Urinary bladder (tissue), 4 donors: ENCODE results near the gene USHBP1. TPM values are rescaled to one million over a fixed set of nuclear protein-coding genes. Genes with fewer than 3 reads are reported as not detected.
A peak's percentile ranks its signal among the peaks of the same experiment; 100 is the strongest.
"Not testable (repeated sequence)": the region's sequence is repeated elsewhere in the genome, so short reads cannot be mapped to it uniquely, and the experiment has no call there.

Source experiments
- DNase-seq: peaks from one replicate; pipeline ENCODE4 v3.0.0-alpha.2; 2015; ENCODE audit errors: extremely low spot score
- H3K27ac ChIP-seq: one replicate; pipeline ENCODE4 v1.5.1; 2013; ENCODE audit warnings: low read depth, mild to moderate bottlenecking, moderate library complexity
- H3K36me3 ChIP-seq: one replicate; pipeline ENCODE4 v1.6.1; 2013; ENCODE audit warnings: mild to moderate bottlenecking, moderate library complexity; ENCODE audit not compliant: insufficient read depth
- H3K4me1 ChIP-seq: one replicate; pipeline ENCODE4 v1.6.1; 2013; ENCODE audit warnings: mild to moderate bottlenecking, moderate library complexity; ENCODE audit not compliant: insufficient read depth
- H3K4me3 ChIP-seq: one replicate; pipeline ENCODE4 v1.5.1; 2013; ENCODE audit warnings: low read depth, low read length
- WGBS: extraction: QIAGEN DNeasy Blood & Tissue Kit; methylation state at CpG from one replicate; pipeline ENCODE4 v1.1.7; 2013; 5-methylcytosine and 5-hydroxymethylcytosine counted together
- polyA plus RNA-seq: library from polyadenylated mRNA; stranded (reverse); fragments of 200-250 nt; gene quantifications from one replicate; pipeline ENCODE4 v1.2.3, GENCODE V29; 2013
- total RNA-seq: library from RNA; depleted of rRNA; stranded (reverse); fragments of >200 nt; gene quantifications from one replicate; pipeline ENCODE4 v1.2.3, GENCODE V29; 2014
- donor health status: healthy with polysubstance abuse.
- donor health status: healthy.

The USHBP1 gene
- total and polyA plus RNA-seq, 2 donors, result 6.0 to 6.6 TPM

- H3K27ac ChIP-seq, result no peak overlapping the region
- DNase-seq, result no peak
- no peaks in the 10 kb centered on the region for H3K36me3 ChIP-seq
- no peak overlapping the region for H3K4me3 ChIP-seq
- no peaks in the 10 kb centered on the region for H3K4me1 ChIP-seq
- WGBS, result 52% methylated on average over 12 of the region's 12 CpGs
Measured at GRCh38 chr19:17304386-17305215, 40.1 kb upstream of the USHBP1 start.

GRCh38 chr19:17303940-17304267 is 39.4 kb upstream of the USHBP1 start:
- no peak for DNase-seq
- WGBS, result 67% methylated on average over 12 of the region's 12 CpGs
- Histone ChIP-seq H3K36me3 (no peaks in the 10 kb centered on the region), H3K4me1 (no peaks in the 10 kb centered on the region), H3K27ac (no peak overlapping the region), H3K4me3 (no peak overlapping the region)

GRCh38 chr19:17303167-17303939 is 38.8 kb upstream of the USHBP1 start, which contains the start of gene ABHD8:
ABHD8 (minus strand) TSS chr19:17303425; CDS start chr19:17301616, 1,809 bp downstream.
- H3K36me3 ChIP-seq, result no peaks in the 10 kb centered on the region
- DNase-seq, result peak; percentile 89
- no peaks in the 10 kb centered on the region for H3K4me1 ChIP-seq
- H3K27ac ChIP-seq, result no peak within 1 kb of the TSS
- 1% methylated on average over 52 of the region's 52 CpGs for WGBS
- H3K4me3 ChIP-seq, result peak within 1 kb of the TSS; percentile 78

GRCh38 chr19:17302391-17303166 is 38.0 kb upstream of the USHBP1 start:
- H3K4me1 ChIP-seq, result no peaks in the 10 kb centered on the region
- peak overlapping the region; percentile 78 for H3K4me3 ChIP-seq
- no peaks in the 10 kb centered on the region for H3K36me3 ChIP-seq
- WGBS, result 14% methylated on average over 29 of the region's 29 CpGs
- no peak overlapping the region for H3K27ac ChIP-seq
- DNase-seq, result no peak

GRCh38 chr19:17300992-17301619 is 36.6 kb upstream of the USHBP1 start:
- 96% methylated on average over 51 of the region's 51 CpGs for WGBS
- H3K36me3 ChIP-seq, result no peaks in the 10 kb centered on the region
- H3K4me3 ChIP-seq, result no peak overlapping the region
- DNase-seq, result no peak
- H3K4me1 ChIP-seq, result no peaks in the 10 kb centered on the region
- no peak overlapping the region for H3K27ac ChIP-seq

- Histone ChIP-seq H3K36me3 (no peaks in the 10 kb centered on the region), H3K27ac (no peak overlapping the region), H3K4me3 (no peak overlapping the region), H3K4me1 (no peaks in the 10 kb centered on the region)
- no peak for DNase-seq
- 92% methylated on average over 6 of the region's 6 CpGs for WGBS
Measured at GRCh38 chr19:17296976-17297375, 32.4 kb upstream of the USHBP1 start.

GRCh38 chr19:17296273-17296672 is 31.7 kb upstream of the USHBP1 start:
- Histone ChIP-seq H3K36me3 (no peaks in the 10 kb centered on the region), H3K4me1 (no peaks in the 10 kb centered on the region), H3K4me3 (no peak overlapping the region), H3K27ac (no peak overlapping the region)
- WGBS, result 73% methylated on average over 4 of the region's 4 CpGs
- no peak for DNase-seq

GRCh38 chr19:17295551-17295950 is 31.0 kb upstream of the USHBP1 start:
- H3K27ac ChIP-seq, H3K4me3 ChIP-seq, H3K4me1 ChIP-seq, DNase-seq, H3K36me3 ChIP-seq: not testable (repeated sequence)
- 96% methylated on average over 6 of the region's 6 CpGs for WGBS

- no peak for DNase-seq
- 80% methylated on average over 48 of the region's 48 CpGs for WGBS
Measured at GRCh38 chr19:17294051-17294891, 29.7 kb upstream of the USHBP1 start.

GRCh38 chr19:17293605-17294004 is 29.1 kb upstream of the USHBP1 start:
- Histone ChIP-seq H3K27ac (no peak overlapping the region), H3K36me3 (no peaks in the 10 kb centered on the region), H3K4me1 (no peaks in the 10 kb centered on the region), H3K4me3 (no peak overlapping the region)
- WGBS, result 85% methylated on average over 14 of the region's 14 CpGs
- no peak for DNase-seq

More at GRCh38 chr19:17294051-17294891, 29.7 kb upstream of the USHBP1 start:
- no peak overlapping the region for H3K4me3 ChIP-seq
- H3K36me3 ChIP-seq, result no peaks in the 10 kb centered on the region
- H3K4me1 ChIP-seq, result no peaks in the 10 kb centered on the region
- H3K27ac ChIP-seq, result no peak overlapping the region

GRCh38 chr19:17292301-17293074 is 27.9 kb upstream of the USHBP1 start:
- Histone ChIP-seq H3K4me3 (peak overlapping the region; percentile 36), H3K4me1 (no peaks in the 10 kb centered on the region), H3K36me3 (no peaks in the 10 kb centered on the region), H3K27ac (peak overlapping the region; percentile 63)
- peak; percentile 46 for DNase-seq
- WGBS, result 2% methylated on average over 46 of the region's 46 CpGs

- Histone ChIP-seq H3K36me3 (no peaks in the 10 kb centered on the region), H3K4me1 (no peaks in the 10 kb centered on the region), H3K4me3 (no peak overlapping the region), H3K27ac (no peak overlapping the region)
- WGBS, result 12% methylated on average over 22 of the region's 22 CpGs
- DNase-seq, result no peak
Measured at GRCh38 chr19:17289489-17289888, 24.9 kb upstream of the USHBP1 start.
